HG03159 (cell line): ENCODE data around the gene SPECC1L.

Experiments used
- ATAC-seq: cut with Tn5 transposase; IDR thresholded peaks from one replicate; pipeline ENCODE4 v1.9.1; 2021; ENCODE audit warnings: mild to moderate bottlenecking, moderate library complexity; ENCODE audit not compliant: unreplicated experiment

SPECC1L gene

DNA sequence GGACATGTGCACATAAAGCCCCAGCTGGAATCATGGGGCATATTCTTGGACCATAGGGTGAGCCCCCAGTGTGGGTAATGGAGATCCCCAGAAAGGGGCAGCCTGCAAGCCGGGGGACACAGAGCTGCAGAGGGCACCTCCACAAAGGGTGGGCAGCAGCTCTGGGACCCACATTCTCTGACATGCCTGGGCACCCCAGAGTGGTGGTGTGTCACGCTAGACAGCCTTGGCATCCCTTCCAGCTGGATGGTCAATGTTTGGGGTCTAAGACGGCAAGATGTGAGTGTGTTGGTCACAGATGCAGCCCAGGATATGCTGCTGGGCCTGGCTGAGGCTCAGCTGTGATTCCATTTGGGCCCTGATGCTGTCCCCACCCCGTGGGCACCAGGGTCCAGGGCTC lies 166.5 kb downstream of the SPECC1L start:
- ATAC-seq: no peak

DNA sequence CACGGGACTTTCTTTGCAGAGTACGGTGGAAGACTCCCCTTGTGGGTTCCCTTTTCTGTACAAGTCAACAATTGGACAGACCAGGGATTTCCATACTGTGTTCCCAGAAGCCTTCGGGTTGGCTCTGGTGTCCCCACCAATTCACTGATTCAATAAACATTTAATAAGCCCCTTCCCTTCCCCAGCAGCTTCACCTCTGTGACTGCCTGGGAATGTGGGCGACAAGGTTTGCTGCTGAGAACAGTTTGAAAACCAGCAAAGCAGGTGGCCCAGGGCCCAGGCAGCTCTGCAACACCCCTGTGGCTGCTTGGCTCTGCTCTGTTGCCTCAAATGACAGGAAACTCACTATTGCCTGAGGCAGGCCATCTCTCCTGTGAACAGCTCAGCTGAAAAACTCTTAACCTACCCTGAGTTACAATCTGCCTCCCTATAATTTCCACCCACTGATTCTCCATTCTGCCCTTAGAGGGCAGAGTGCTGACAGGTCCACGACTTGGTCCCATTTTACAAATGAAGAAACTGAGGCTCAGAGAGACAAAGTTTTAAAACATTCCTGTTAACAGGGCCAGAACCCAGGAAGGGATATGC lies 167.2 kb downstream of the SPECC1L start:
- ATAC-seq: no peak

DNA sequence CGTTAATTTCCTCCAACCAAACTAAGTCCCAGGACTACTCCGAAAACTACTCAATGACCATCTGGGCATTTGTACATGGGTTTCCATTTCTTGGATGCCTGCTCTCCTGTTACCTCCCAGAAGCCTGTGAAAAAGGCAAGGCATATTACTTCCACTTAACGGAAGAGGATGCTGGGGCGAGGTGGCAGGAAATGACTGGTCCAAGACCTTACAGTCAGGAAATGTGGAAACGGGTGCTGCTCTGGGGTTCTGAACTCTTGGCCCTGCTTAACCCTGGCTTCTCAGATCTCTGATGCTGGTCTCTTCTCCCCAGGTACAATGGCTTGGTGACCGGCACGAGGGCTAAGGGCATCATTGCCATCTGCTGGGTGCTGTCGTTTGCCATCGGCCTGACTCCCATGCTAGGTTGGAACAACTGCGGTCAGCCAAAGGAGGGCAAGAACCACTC lies 169.7 kb downstream of the SPECC1L start:
- ATAC-seq: no peak

DNA sequence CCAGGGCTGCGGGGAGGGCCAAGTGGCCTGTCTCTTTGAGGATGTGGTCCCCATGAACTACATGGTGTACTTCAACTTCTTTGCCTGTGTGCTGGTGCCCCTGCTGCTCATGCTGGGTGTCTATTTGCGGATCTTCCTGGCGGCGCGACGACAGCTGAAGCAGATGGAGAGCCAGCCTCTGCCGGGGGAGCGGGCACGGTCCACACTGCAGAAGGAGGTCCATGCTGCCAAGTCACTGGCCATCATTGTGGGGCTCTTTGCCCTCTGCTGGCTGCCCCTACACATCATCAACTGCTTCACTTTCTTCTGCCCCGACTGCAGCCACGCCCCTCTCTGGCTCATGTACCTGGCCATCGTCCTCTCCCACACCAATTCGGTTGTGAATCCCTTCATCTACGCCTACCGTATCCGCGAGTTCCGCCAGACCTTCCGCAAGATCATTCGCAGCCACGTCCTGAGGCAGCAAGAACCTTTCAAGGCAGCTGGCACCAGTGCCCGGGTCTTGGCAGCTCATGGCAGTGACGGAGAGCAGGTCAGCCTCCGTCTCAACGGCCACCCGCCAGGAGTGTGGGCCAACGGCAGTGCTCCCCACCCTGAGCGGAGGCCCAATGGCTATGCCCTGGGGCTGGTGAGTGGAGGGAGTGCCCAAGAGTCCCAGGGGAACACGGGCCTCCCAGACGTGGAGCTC lies 170.2 kb downstream of the SPECC1L start:
- ATAC-seq: no peak

DNA sequence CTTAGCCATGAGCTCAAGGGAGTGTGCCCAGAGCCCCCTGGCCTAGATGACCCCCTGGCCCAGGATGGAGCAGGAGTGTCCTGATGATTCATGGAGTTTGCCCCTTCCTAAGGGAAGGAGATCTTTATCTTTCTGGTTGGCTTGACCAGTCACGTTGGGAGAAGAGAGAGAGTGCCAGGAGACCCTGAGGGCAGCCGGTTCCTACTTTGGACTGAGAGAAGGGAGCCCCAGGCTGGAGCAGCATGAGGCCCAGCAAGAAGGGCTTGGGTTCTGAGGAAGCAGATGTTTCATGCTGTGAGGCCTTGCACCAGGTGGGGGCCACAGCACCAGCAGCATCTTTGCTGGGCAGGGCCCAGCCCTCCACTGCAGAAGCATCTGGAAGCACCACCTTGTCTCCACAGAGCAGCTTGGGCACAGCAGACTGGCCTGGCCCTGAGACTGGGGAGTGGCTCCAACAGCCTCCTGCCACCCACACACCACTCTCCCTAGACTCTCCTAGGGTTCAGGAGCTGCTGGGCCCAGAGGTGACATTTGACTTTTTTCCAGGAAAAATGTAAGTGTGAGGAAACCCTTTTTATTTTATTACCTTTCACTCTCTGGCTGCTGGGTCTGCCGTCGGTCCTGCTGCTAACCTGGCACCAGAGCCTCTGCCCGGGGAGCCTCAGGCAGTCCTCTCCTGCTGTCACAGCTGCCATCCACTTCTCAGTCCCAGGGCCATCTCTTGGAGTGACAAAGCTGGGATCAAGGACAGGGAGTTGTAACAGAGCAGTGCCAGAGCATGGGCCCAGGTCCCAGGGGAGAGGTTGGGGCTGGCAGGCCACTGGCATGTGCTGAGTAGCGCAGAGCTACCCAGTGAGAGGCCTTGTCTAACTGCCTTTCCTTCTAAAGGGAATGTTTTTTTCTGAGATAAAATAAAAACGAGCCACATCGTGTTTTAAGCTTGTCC lies 171.0 kb downstream of the SPECC1L start:
- ATAC-seq: no peak

DNA sequence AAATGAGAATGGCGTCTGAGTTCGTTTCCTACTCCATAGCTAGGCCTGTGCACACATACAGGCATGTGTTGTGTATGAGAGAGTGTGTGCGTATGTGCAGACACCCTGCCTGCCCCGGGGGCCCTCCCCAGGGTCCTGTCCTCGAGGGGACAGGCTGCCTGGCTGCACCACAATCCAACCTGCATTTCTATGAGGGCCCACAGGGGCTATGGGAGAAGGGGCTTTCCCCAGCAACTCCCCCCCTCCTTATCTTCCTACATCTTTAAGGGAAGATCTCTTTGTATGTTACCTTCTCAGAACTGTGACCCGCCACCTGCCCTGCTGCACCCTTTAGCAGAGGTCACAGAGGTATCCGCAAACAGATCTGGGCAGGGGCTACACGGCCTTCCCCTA lies 171.7 kb downstream of the SPECC1L start:
- no peak for ATAC-seq

DNA sequence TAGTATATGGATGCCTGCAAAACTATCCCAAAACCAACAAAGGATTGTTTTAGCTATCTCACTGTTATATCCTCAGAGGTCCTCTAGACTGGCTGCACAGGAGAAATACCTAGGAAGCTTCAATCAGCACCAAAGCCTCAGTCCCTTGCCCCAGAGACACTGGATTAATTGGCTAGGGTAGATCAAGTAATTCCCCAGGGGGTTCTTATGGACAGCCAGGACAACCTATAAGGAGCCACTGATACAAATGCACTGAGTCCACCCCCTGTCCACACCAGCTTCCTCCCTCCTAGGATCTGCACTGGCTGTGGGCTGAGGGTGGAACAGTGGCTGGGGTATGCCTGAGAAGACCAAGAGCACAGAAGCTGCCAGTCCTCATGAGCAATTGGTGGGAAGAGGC lies 173.0 kb downstream of the SPECC1L start:
- no peak for ATAC-seq

DNA sequence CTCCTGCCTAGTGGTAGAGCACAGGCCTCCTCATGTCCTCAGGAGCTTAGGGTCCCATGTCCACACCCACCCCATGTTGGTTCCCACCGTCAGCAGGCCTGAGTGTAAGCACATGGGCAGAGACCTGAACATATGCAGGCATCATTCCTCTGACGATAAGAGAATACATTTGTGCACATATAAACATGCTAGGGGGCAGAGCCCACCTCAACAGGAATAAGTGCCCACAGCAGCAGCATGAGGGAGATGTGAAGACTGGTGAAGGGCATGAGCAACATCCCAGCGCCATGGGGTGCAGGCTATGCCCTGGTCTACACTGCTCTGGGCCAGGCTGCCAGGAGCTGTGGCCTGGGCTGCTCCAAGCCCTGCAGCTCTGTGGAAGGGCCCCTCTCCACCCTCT lies 173.6 kb downstream of the SPECC1L start:
- no peak for ATAC-seq

DNA sequence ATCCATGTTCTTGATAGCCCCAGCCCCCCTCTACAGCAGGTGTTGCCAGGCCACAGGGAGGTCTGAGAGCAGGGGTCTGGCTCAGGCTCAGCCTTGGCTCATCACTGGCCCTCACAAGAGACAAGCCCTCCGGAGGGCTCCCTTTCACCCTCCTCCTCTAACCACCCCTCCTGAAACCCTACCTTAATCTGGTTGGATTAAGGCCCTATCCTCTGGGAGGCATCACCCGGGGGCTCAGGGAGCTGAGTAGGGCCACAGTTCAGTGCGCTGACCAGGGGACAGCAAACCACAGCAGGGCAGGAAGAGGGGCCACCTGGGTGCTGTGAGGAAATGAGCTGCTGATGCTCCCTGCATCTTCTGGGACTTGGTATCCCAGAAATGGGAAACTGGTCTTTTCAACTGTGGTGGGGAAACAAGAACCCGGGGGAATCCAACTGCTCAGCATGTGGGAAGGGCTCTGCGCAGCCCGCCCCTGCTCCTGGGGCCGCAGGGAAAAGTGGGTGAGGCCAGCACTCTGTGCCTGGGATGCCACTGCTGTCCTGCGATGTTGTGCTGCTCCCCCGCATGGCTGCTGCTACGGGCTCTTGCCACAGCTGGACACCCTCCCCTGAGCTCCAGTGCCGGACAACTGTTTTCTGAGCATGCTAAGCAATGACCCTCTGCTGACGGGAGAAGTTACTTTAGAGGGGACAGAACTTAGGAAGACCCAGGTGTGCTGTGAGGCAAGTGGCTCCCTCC lies 174.3 kb downstream of the SPECC1L start:
- no peak for ATAC-seq

DNA sequence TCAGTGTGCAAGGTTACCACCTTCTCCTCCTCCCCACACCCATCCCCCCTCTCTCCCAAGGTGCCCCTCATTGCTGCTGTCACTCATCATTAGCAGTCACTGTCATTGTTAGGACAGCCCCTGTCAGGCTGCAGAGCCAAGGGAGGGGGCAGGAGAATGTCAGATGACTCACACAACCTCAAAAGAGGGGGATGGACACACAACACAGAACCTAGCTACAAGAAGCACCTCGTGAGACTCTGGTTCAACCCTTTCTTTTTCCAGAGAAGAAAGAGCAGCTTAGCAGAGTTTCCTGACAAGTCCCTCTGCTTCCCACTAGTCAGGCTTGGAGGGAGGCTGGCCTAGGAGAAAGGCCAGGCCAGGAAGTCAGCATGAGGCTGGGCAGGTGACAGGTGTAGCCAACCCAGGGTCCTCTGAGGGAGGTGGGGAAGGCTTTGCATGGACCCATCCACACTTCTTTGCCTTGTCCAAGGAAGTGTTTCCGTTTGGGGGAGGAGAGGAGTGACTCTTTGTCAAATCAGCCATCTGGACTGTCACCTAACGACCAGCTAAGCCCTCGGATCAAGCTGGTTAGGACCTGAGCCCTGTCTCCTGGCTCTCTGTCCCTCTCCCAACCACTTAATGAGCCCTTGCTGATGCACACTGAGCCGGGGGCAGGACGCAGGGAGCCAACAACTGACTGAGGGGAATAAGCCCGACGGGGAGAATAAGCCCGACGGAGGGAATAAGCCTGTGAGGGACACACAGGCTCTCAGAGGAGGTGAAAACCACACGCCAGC lies 175.0 kb downstream of the SPECC1L start:
- no peak for ATAC-seq

DNA sequence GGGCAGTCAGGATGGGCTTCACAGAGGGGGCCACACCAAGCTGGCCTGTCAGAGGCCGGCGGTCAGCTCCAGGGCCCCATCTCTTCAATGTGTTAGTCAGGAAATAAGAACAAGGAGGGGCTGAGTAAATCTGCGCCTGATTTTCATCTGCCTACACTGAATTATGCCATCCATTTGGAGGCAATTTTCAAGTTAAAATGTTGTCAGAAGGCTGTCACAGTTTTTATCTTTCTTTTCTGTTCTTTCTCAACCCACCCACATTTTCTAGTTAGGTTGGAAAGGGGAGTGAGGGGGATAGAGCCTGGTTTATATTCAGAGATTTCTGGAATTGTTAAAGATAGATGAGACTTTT lies 175.6 kb downstream of the SPECC1L start:
- ATAC-seq: no peak

DNA sequence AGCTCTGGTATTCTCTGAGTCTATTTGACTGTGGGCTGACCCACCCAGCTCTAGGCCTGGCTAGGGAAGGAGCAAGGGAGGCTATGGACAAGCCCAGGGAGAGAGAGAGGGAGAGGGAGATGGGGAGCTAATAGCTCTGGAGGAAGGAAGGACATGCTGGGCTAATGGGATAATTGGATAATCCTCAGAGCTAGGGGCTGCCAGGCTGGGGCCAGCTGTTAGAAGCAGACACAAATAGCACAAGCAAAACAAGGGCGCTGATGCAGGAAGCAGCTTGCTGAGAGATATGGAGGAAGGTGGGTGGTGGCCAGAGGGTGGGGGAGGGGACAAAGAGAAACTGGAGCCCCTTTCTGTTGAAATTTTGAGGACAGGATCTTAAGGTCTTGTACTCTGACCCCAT lies 180.0 kb downstream of the SPECC1L start:
- no peak for ATAC-seq

DNA sequence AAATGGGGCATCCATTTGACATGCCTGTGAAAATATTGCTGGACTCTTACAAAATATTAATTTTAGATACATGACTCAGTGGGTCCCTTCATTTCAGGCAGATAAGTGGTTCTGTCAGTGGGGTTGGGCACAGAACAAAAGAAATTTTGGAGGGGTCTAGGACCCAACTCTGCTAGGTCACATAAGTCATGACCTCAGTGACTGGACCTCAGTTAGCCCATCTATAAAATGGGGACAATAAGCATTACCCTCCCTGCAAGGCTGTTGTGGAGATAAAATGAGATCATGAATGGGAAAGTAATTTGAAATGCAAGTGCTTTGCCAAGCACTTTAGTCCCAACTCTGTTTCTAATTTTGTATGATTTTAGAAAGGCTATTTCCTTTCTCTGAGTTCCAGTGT lies 180.5 kb downstream of the SPECC1L start:
- no peak for ATAC-seq

DNA sequence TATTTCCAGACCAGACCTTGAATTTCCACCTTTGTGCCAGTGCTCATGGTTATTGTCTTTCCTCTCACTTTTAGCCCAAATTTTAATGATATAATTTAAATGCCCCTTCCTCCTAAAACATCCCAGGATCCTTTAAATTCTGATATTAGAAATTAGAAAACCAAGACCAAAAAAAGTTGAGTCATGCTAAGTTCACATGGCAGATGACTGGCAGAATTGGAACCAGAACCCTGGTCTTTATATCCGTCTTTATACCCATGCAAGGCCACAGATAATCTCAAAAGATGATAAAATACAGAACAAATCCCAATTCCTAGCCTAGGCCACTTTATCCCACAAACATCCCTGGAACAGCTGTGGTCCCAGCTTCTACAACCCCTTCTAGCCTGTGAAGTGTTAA lies 183.2 kb downstream of the SPECC1L start:
- no peak for ATAC-seq

DNA sequence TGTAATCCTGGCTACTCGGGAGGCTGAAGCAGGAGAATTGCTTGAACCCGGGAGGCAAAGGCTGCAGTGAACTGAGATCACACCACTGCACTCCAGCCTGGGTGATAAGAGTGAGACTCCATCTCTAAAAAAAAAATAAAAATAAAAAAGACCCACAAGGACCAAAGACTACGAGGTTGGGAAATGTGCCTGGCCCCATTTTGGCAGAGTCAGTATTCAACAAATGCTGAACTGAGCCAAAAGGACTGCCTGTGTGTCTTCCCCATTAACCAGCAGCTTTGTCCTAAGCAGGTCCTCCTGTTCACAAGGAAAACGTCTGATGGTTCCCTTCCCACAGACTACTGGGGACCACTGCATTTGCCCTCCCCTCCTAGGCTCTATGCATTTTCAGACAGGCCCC lies 184.4 kb downstream of the SPECC1L start:
- ATAC-seq: no peak

DNA sequence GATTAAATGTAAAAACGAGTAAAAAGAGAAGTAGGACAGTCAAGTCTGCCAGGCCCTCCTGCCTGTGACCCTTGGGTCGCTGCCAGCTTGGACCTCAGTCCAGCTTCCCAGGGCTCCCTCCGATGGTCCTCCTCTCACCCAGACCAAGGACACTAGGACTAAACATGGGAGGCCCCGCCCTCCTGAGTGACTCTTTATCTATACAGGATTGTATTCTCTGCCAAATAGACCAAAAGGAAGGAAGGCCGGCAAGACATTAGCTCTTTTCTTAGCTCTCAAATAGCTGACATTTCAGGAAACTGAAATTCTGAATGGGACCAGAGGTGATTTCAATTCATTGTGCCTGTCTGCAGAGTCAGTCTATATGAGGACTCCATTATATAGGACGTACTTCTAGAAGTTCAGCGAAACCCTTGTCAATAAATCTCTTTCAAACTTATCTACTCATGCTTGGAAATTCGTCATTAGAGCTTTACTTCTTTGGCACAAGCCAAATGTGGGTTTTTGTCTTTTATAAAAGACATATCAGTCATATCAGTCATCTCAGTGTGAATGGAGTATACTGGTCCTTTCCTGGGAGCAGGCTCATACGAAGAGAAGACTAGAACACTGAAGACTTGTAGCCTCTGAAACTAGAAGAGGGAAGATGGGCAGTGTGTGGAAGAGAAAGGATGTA lies 185.3 kb downstream of the SPECC1L start:
- ATAC-seq: no peak

DNA sequence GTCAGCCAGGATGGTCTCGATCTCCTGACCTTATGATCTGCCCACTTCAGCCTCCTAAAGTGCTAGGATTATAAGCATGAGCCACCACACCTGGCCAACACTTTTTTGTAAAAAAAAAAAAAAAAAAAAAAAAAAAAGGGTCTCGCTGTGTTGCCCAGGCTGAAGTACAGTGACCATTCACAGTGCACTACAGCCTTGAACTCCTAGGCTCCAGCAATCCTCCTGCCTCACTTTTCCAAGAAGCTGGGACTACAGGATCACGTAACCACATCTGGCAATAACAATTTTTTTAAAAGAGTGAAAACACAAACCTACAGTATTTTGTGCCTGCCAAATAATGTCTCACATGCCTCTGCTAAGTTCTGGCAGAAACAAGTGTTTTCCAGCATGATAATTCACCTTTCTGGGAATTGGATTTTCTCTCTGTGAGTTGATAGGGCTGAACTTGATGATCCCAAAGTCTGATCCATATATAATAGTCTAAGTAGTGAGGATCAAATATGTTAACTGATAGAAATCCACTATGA lies 187.3 kb downstream of the SPECC1L start:
- ATAC-seq: no peak

DNA sequence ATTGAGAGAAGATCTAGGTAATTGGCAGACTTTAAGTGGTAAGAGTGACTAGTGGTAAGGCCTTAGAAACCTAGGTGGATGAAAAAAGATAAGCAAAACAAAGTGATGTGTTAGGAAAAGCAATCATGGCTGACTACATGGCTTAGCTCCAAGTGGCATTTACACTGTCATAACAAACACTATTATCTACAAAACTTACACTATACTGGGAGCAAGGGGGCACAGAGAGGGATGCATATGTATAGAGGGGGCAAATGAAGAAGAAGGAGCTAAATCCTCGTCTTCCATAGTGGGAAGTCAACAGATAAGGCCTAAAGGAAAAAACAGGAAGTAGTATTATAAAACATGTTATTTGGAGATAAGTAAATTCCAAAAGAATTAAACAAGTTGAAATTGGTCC lies 189.3 kb downstream of the SPECC1L start:
- no peak for ATAC-seq

DNA sequence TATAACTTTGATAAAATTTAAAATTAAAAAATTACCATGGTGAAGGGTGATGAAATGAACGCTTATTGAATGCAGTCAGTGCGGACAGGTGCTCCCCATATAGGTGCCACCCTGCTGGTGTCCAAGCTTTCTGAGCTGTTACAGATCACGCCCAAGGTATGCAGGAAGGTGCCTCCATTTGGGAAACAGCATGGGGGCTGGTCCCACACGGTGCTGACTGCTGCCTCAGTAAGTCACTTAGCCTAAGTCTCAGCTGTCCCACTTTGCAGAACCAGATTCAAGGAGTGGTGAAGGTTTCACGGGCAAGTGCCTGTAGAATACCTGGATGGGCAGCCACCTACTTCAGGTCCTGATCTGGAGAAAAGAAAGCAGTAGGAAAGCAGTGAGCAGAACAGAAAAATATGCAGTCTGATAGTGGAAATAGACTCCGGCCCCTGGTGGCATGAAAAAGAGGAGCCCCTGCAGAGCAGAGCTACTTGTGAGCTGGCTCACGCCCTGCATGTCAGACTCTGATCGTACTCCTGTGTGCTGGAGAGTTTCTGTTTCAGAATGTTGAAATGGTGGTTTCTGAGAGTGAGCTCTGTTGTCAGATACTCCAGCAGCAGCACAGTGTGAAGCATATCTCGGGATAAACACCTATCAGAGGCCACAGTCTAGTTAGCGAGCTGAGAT lies 189.9 kb downstream of the SPECC1L start:
- ATAC-seq: no peak
